Panc1 (cell line): ENCODE data around the gene LPAR2.

ENCODE experiments used
- CTCF ChIP-seq: fragments of 450-650 bp; IDR thresholded peaks from 2 replicates; pipeline ENCODE4 v1.5.1; 2017; ENCODE audit warnings: mild to moderate bottlenecking
- POLR2AphosphoS5 ChIP-seq: IDR thresholded peaks from 2 replicates; pipeline ENCODE4 v1.6.1; 2012; ENCODE audit warnings: mild to moderate bottlenecking, low read depth, low read length, moderate library complexity
- REST ChIP-seq, 2 experiments: IDR thresholded peaks; 2 replicates each; pipeline ENCODE4 v1.6.1; 2011 to 2012; ENCODE audit warnings: low read depth in 2 of 2, control low read depth in 1 of 2, low read length in 1 of 2, mild to moderate bottlenecking in 1 of 2, moderate library complexity in 1 of 2; ENCODE audit not compliant: insufficient read depth in 1 of 2
- SIN3A ChIP-seq: IDR thresholded peaks from 2 replicates; pipeline ENCODE4 v1.6.1; 2012; ENCODE audit warnings: low read depth, mild to moderate bottlenecking, low read length, moderate library complexity, borderline replicate concordance; ENCODE audit not compliant: insufficient read depth

GRCh38 chr19:19626516-19627472 is 1.2 kb downstream of the LPAR2 start:
- no peak for TF ChIP-seq CTCF
- no peak for TF ChIP-seq POLR2AphosphoS5
- no peak for TF ChIP-seq SIN3A
- TF ChIP-seq REST (IDR thresholded peaks at IDR 0.05; ENCODE audit: insufficient read depth in 1 of 2, low read depth in 2 of 2, low read length in 1 of 2): no peak
